Smooth muscle cell (in vitro differentiated cells): ENCODE measurements around the gene NCK2. TPM values are rescaled to one million over a fixed set of nuclear protein-coding genes. Genes with fewer than 3 reads are reported as not detected.

Source experiments
- DNase-seq: peaks from one replicate; lab custom pipeline; 2025; ENCODE audit not compliant: unreplicated experiment; lab: John Stamatoyannopoulos, UW
- H2AFZ ChIP-seq: fragments of 200-600 bp; sonication (generic); 2 replicates; pipeline ENCODE4 v1.6.0; 2016; ENCODE audit warnings: antibody characterized with exemption, low read depth, mild to moderate bottlenecking
- H3F3A ChIP-seq: fragments of 200-600 bp; sonication (generic); 2 replicates; pipeline ENCODE4 v1.6.0; 2017; ENCODE audit warnings: antibody characterized with exemption, low read depth
- H3K27ac ChIP-seq: fragments of 200-600 bp; sonication (generic); 2 replicates; pipeline ENCODE4 v1.5.1; 2016; ENCODE audit warnings: low read depth, mild to moderate bottlenecking
- H3K27me3 ChIP-seq: fragments of 200-600 bp; sonication (generic); 2 replicates; pipeline ENCODE4 v1.6.1; 2016; ENCODE audit warnings: low read depth, mild to moderate bottlenecking
- H3K36me3 ChIP-seq: fragments of 200-600 bp; sonication (generic); 2 replicates; pipeline ENCODE4 v1.5.1; 2016; ENCODE audit warnings: low read depth
- H3K4me1 ChIP-seq: fragments of 200-600 bp; sonication (generic); 2 replicates; pipeline ENCODE4 v1.5.1; 2016; ENCODE audit warnings: low read depth
- H3K4me2 ChIP-seq: fragments of 200-600 bp; sonication (generic); 2 replicates; pipeline ENCODE4 v1.6.0; 2016; ENCODE audit warnings: mild to moderate bottlenecking
- H3K4me3 ChIP-seq: fragments of 200-600 bp; sonication (generic); 2 replicates; pipeline ENCODE4 v1.5.1; 2016; ENCODE audit warnings: mild to moderate bottlenecking
- H3K79me2 ChIP-seq: fragments of 200-600 bp; sonication (generic); 2 replicates; pipeline ENCODE4 v1.6.0; 2016; ENCODE audit warnings: low read depth, mild to moderate bottlenecking
- H3K9ac ChIP-seq: fragments of 200-600 bp; sonication (generic); 2 replicates; pipeline ENCODE4 v1.6.0; 2016; ENCODE audit warnings: low read depth
- H3K9me3 ChIP-seq: fragments of 200-600 bp; sonication (generic); replicated peaks from 2 replicates; pipeline ENCODE4 v1.5.1; 2016; ENCODE audit warnings: low read depth
- H4K20me1 ChIP-seq: fragments of 200-600 bp; sonication (generic); 2 replicates; pipeline ENCODE4 v1.6.0; 2016; ENCODE audit warnings: low read depth
- CTCF ChIP-seq: fragments of 200-600 bp; sonication (generic); IDR thresholded peaks from 2 replicates; pipeline ENCODE4 v1.5.1; 2017; ENCODE audit warnings: borderline replicate concordance, mild to moderate bottlenecking, antibody characterized with exemption; ENCODE audit not compliant: insufficient read depth, poor library complexity, severe bottlenecking
- WGBS: methylation state at CpG from one replicate; pipeline ENCODE4 v1.1.7; 2016; ENCODE audit warnings: low lambda C conversion rate; 5-methylcytosine and 5-hydroxymethylcytosine counted together
- polyA plus RNA-seq: library from polyadenylated mRNA; unstranded; fragments of >200 nt; fragmentation: Nextera tagmentation; extraction: Ambion mirVana; gene quantifications from 2 replicates; pipeline ENCODE4 v1.2.1, GENCODE V29; 2016
- total RNA-seq: library from RNA; depleted of rRNA; stranded (reverse); fragments of >200 nt; gene quantifications from 2 replicates; pipeline ENCODE4 v1.2.3, GENCODE V29; 2014

Gene NCK2
- total and polyA plus RNA-seq, 2 experiments from 2014 or later: 29.0 to 50.5 TPM

DNA sequence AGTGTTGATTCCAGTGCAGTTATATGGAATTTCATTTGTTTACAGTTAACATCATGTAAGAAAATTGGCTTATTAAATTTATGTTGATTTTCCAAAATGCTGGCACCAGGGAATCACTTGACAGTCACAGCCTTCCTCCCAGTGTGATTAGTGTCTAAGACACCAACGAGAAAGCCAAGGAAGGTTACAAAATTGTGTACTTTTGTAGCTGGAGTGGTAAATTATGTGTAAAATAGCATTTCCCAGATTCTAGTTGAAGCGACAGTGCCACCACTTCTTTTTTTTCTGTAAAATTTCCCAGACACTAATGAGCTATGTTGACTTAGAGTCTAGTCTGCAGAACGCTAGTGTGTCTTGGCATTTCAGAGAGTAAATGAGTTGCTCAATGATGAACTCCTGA, 101.3 kb downstream of the NCK2 start:
- TF ChIP-seq CTCF: no peak
- WGBS: 51% methylated on average over 3 of the region's 3 CpGs

GRCh38 chr2:105847056-105847455, 102.3 kb downstream of the NCK2 start:
- TF ChIP-seq CTCF: no peak
- Histone ChIP-seq H3K36me3 (no peaks in the 10 kb centered on the region), H3F3A (no peaks in the 10 kb centered on the region), H3K27me3 (no peaks in the 10 kb centered on the region), H4K20me1 (peaks cover 74% of the 10 kb centered on the region), H3K9me3 (no peaks in the 10 kb centered on the region), H2AFZ (no peak overlapping the region), H3K4me3 (no peak overlapping the region), H3K27ac (no peak overlapping the region), H3K4me2 (no peak overlapping the region), H3K9ac (no peak overlapping the region), H3K79me2 (peaks cover 58% of the 10 kb centered on the region), H3K4me1 (no peaks in the 10 kb centered on the region)
- WGBS: 96% methylated on average over 2 of the region's 2 CpGs
- DNase-seq: no peak

More for the DNA sequence above, 101.3 kb downstream of the NCK2 start:
- Histone ChIP-seq H3K9ac (no peak overlapping the region), H3K4me1 (no peaks in the 10 kb centered on the region), H3K9me3 (no peaks in the 10 kb centered on the region), H3K27ac (no peak overlapping the region), H3K36me3 (no peaks in the 10 kb centered on the region), H3K79me2 (peaks cover 52% of the 10 kb centered on the region), H4K20me1 (peaks cover 72% of the 10 kb centered on the region), H3K27me3 (no peaks in the 10 kb centered on the region), H3K4me2 (no peak overlapping the region), H3K4me3 (no peak overlapping the region), H2AFZ (no peak overlapping the region), H3F3A (no peaks in the 10 kb centered on the region)
- DNase-seq: no peak

GRCh38 chr2:105848367-105848766, 103.7 kb downstream of the NCK2 start:
- H3F3A ChIP-seq: no peaks in the 10 kb centered on the region
- 92% methylated on average over 7 of the region's 7 CpGs for WGBS

More at GRCh38 chr2:105848367-105848766, 103.7 kb downstream of the NCK2 start:
- Histone ChIP-seq H2AFZ (no peak overlapping the region), H3K79me2 (peaks cover 64% of the 10 kb centered on the region), H3K4me2 (no peak overlapping the region), H3K27ac (no peak overlapping the region), H4K20me1 (peaks cover 78% of the 10 kb centered on the region), H3K9ac (no peak overlapping the region), H3K27me3 (no peaks in the 10 kb centered on the region), H3K4me1 (no peaks in the 10 kb centered on the region), H3K36me3 (no peaks in the 10 kb centered on the region), H3K9me3 (no peaks in the 10 kb centered on the region), H3K4me3 (no peak overlapping the region)
- no peak for DNase-seq
- no peak for TF ChIP-seq CTCF
